ENCODE data around the gene CNNM3.

DNA sequence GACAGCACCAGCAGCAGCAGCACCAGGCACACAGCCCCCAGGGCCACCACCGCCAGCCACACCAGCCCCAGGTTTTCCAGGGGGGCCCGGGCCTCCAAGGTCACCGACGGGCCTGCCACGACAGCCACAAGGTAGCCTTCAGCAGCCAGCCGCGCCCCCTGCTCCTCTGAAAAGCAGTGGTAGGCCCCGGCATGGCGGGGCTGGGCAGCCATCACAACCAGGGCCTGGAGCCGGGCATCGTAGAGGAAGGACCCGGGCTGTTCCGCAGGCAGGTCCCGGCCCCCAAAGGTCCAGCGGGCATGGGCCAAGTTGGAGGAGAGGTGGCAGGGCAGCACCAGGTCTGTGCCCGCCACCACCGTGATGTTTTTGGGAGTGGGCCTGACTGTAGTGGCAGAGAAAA, 45.0 kb downstream of the CNNM3 start:
- TF ChIP-seq CTCF (conservative IDR thresholded peaks at IDR 0.05) (no peak), ZFX (IDR thresholded peaks at IDR 0.05) (no peak)

Data from C4-2B (cell line).